ENCODE results near the gene CLEC4E.
"Not testable (repeated sequence)": the region's sequence is repeated elsewhere in the genome, so short reads cannot be mapped to it uniquely, and the experiment has no call there.

The CLEC4E gene

DNA sequence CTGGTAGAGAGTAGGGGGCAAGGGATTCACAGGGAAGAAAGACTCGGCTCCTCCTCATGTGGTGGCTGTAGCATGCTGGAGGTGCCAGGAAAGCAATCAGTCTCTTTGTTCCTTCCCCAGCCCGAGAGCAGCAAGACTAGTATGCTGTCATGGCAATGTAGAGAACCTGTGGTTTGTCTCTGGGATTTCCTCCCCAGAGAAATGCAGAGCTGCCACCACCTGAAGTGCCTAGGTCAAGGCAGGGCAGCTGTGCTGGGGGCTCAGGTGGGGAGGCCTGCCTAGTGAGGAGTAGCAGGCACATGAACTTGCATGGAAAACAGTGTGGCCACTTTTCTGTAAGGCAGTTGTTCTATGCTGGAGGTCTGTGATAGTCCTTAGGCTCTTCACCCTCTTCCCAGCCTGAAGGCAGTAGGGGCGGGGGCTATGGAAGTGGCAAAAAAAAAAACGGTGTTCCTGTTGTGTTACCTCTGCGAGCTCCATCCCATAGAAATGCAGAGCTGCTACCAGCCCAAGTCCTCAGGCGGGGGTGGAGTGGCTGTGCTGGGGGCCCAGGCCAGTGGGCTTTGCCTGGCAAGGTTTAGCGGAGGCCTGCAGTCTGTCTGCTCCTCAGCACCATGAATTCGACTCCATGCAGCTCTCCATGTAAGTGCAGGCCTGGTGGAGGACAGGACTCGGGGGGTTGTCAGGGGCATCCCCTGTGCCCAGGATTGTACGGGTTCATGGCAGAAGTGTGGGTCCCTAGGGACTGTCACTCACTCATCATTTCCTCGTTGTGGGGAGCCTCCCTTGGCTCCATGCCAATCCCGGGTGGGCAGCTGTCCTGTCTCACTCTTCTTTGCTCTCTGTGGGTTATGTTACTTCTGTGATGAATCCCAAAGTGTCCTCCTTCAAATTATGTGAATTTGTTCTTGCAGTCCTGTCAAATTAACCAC lies 31.5 kb downstream of the CLEC4E start:
- H3K4me3 ChIP-seq (ENCODE audit: low read depth, low read length): no peak overlapping the region
- DNase-seq (ENCODE audit: low read depth): no peak
- TF ChIP-seq, protein P1, sequence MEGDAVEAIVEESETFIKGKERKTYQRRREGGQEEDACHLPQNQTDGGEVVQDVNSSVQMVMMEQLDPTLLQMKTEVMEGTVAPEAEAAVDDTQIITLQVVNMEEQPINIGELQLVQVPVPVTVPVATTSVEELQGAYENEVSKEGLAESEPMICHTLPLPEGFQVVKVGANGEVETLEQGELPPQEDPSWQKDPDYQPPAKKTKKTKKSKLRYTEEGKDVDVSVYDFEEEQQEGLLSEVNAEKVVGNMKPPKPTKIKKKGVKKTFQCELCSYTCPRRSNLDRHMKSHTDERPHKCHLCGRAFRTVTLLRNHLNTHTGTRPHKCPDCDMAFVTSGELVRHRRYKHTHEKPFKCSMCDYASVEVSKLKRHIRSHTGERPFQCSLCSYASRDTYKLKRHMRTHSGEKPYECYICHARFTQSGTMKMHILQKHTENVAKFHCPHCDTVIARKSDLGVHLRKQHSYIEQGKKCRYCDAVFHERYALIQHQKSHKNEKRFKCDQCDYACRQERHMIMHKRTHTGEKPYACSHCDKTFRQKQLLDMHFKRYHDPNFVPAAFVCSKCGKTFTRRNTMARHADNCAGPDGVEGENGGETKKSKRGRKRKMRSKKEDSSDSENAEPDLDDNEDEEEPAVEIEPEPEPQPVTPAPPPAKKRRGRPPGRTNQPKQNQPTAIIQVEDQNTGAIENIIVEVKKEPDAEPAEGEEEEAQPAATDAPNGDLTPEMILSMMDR (conservative IDR thresholded peaks at IDR 0.05; ENCODE audit: low read depth, low read length): no peak

DNA sequence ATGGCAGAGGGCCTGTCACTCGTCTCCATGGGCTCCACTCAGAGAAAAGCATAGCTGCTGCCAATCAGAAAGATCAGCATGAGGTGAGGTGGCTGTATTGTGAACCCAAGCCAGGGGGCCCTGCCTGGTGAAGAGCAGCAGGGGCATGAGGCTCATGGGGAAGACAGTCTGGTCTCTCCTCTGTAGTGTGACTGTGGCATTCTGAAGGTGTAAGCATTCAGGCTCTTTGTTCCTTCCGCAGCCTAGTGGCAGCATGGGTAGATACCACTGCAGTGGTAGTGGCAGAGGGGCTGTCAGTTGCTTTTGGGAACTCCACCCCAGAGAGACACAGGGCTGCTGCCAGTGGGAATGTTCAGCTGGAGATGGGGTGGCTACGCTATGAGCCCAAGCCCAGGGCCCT lies 32.5 kb downstream of the CLEC4E start:
- no peak overlapping the region for H3K4me3 ChIP-seq (ENCODE audit: low read depth, low read length)
- no peak for DNase-seq (ENCODE audit: low read depth)
- TF ChIP-seq, protein P1 (conservative IDR thresholded peaks at IDR 0.05; ENCODE audit: low read depth, low read length): no peak

DNA sequence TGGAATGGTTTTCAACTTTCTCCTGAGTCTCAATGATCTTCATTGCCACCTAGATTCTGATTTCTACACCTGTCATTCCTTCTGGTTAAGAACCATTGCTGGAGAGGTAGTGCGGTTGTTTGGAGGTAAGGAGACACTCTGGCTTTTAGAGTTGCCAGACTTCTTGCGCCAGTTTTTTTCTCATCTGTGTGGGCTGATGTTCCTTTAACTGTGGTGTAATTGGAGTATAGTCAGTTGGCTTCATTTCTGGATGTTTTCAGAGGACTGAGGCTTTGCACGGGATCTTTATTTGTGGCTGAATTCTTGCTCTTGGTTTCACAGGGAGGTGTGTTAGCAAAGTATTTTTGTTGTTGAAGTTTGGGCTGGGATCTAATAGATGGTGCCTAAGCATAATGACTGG lies 33.1 kb downstream of the CLEC4E start:
- TF ChIP-seq, protein P1 (conservative IDR thresholded peaks at IDR 0.05; ENCODE audit: low read depth, low read length): no peak
- no peak for DNase-seq (ENCODE audit: low read depth)

DNA sequence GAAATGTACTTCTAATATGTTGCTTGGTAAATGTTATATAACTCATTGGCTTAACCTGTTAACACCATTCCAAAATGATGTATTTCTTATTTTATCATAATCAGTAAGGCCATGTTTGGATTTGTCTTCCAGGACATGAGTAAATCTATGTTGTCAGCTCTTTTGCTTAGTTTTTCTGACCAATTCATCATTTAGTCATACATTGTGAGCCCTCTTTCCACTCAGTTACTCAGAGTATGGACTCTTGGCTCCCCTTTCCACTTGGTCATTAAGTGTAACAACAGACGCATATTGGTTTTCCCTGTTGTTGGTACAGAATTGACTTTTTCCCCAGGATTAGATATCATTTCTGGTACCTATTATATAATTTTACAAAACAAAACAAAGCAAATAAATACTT lies 36.4 kb downstream of the CLEC4E start:
- no peak for DNase-seq (ENCODE audit: low read depth)
- TF ChIP-seq, protein P1 (conservative IDR thresholded peaks at IDR 0.05; ENCODE audit: low read depth, low read length): no peak
- no peak overlapping the region for H3K4me3 ChIP-seq (ENCODE audit: low read depth, low read length)

More for the DNA sequence above, 33.1 kb downstream of the CLEC4E start:
- H3K4me3 ChIP-seq (ENCODE audit: low read depth, low read length): no peak overlapping the region

DNA sequence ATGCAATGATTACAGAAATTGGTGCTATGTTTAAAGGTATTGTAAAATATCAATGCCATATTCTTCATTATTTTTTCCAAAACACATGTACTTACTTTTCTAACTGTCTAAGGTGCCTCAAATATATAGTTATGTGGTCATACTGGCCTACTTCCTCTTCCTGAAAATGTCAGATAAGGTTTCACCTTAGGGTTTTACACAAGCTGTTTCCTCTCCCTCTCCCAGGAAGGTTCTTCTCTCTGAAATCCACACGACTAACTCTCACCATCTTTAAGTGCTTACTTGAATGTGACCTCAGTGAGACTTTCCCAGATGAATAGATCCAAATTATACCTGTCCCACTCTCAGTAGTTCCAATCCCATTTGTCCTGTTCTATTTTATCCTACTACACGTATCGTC lies 39.0 kb downstream of the CLEC4E start:
- TF ChIP-seq, protein P1 (conservative IDR thresholded peaks at IDR 0.05; ENCODE audit: low read depth, low read length): no peak
- no peak overlapping the region for H3K4me3 ChIP-seq (ENCODE audit: low read depth, low read length)
- no peak for DNase-seq (ENCODE audit: low read depth)

DNA sequence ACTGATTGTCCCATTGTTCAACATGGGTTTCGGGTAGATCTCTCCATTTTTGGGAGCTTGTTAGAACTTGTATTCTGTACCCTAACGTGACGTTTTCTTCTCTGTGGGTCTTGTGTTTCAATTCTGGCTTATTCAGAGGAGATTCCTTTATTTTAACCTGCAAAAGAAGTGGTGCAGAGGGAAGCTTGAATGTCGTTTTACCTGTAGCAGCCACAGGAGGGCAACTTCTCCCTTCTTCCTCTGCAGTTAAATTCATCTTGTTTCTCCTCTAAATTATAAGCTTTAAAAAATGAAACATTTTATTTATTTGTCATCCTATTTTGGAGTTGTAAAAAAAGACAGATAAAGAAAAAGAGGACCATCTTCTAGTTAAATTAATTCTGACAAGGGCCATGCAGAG lies 41.1 kb downstream of the CLEC4E start:
- H3K4me3 ChIP-seq (ENCODE audit: low read depth, low read length): no peak overlapping the region
- TF ChIP-seq, protein P1 (conservative IDR thresholded peaks at IDR 0.05; ENCODE audit: low read depth, low read length): no peak
- no peak for DNase-seq (ENCODE audit: low read depth)

DNA sequence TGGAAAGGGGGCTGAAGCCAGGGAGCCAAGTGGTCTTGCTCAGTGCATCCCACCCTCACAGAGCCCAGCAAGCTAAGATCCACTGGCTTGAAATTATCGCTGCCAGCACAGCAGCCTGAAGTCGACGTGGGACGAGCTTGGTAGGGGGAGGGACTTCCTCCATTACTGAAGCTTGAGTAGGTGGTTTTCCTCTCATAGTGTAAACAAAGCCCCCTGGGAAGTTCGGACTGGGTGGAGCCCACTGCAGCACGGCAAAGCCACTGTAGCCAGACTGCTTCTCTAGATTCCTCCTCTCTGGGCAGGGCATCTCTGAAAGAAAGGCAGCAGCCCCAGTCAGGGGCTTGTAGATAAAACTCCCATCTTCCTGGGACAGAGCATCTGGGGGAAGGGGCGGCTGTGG lies 44.6 kb downstream of the CLEC4E start:
- not testable (repeated sequence) for H3K4me3 ChIP-seq (ENCODE audit: low read depth, low read length); DNase-seq (ENCODE audit: low read depth)

DNA sequence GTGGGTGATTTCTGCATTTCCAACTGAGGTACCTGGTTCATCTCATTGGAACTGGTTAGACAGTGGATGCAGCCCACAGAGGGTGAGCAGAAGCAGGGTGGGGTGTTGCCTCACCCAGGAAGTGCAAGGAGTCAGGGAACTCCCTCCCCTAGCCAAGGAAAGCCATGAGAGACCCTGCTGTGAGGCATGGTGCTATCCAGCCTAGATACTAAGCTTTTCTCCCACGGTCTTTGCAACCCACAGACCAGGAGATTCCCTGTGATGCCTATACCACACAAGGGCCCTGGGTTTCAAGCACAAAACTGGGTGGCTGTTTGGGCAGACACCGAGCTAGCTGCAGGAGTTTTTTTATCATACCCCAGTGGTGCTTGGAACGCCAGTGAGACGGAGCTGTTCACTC lies 45.0 kb downstream of the CLEC4E start:
- not testable (repeated sequence) for H3K4me3 ChIP-seq (ENCODE audit: low read depth, low read length); DNase-seq (ENCODE audit: low read depth)

Data from choroid plexus epithelial cell (primary cell).